Measurements from ENCODE around the gene SPC24. TPM values are rescaled to one million over a fixed set of nuclear protein-coding genes. Genes with fewer than 3 reads are reported as not detected.
"Not testable (repeated sequence)": the region's sequence is repeated elsewhere in the genome, so short reads cannot be mapped to it uniquely, and the experiment has no call there.

SPC24 gene
- total RNA-seq, 4 donors from 2014 or later = 0.24 to 1.1 (median 0.78) TPM; not detected in 1

- DNase-seq = peak in 1 of 2 donors; percentile 14
- Histone ChIP-seq H3K4me3 (replicated peaks in 1 of 3) (no peak overlapping the region), H3K27ac (peak overlapping the region; percentile 39 to 70 (median 57)), H3K27me3 (no peaks in the 10 kb centered on the region), H3K4me1 (peaks cover 0 to 11% of the 10 kb centered on the region in 2 donors), H3K36me3 (peaks cover 32 to 39% of the 10 kb centered on the region in 2 donors), H3K9me3 (no peaks in the 10 kb centered on the region)
- 75 to 83% methylated on average over 26 of the region's 26 CpGs for WGBS, 2 donors
- intact Hi-C loops (cut with DNase I) = no loop called here
- TF ChIP-seq CTCF (IDR thresholded peaks at IDR 0.05) (no peak), POLR2A (IDR thresholded peaks at IDR 0.05) (no peak)
Observed at GRCh38 chr19:11166281-11167142, 10.9 kb upstream of the SPC24 start.

GRCh38 chr19:11165486-11166030 is 10.0 kb upstream of the SPC24 start:
- TF ChIP-seq CTCF (IDR thresholded peaks at IDR 0.05) = no peak
- no peak for TF ChIP-seq POLR2A (IDR thresholded peaks at IDR 0.05)
- Histone ChIP-seq H3K4me3 (replicated peaks in 1 of 3) (no peak overlapping the region), H3K9me3 (no peaks in the 10 kb centered on the region), H3K27me3 (no peaks in the 10 kb centered on the region), H3K27ac (peak overlapping the region; percentile 39 to 70 (median 57)), H3K4me1 (peaks cover 0 to 11% of the 10 kb centered on the region in 2 donors), H3K36me3 (peaks cover 23 to 30% of the 10 kb centered on the region in 2 donors)
- WGBS, 2 donors = 78 to 88% methylated on average over 11 to 13 of the region's 13 CpGs
- DNase-seq = no peak
- intact Hi-C loops (cut with DNase I) = no loop called here

- H3K4me1 ChIP-seq = peaks cover 0 to 11% of the 10 kb centered on the region in 2 donors
Observed at GRCh38 chr19:11164879-11165406, 9.4 kb upstream of the SPC24 start.

GRCh38 chr19:11164296-11164695 is 8.7 kb upstream of the SPC24 start:
- DNase-seq = no peak
- peaks cover 10 to 20% of the 10 kb centered on the region in 2 donors for H3K36me3 ChIP-seq
- 69 to 79% methylated on average over 11 of the region's 11 CpGs for WGBS, 2 donors

More at GRCh38 chr19:11164879-11165406, 9.4 kb upstream of the SPC24 start:
- DNase-seq = peak; percentile 30 to 35
- intact Hi-C loops (cut with DNase I) = no loop called here
- 60 to 74% methylated on average over 17 of the region's 17 CpGs for WGBS, 2 donors
- Histone ChIP-seq H3K9me3 (no peaks in the 10 kb centered on the region), H3K36me3 (peaks cover 17 to 26% of the 10 kb centered on the region in 2 donors), H3K27me3 (no peaks in the 10 kb centered on the region), H3K27ac (peak overlapping the region in 2 of 3 donors; percentile 39 to 70), H3K4me3 (replicated peaks in 1 of 3) (no peak overlapping the region)
- TF ChIP-seq POLR2A (IDR thresholded peaks at IDR 0.05) (no peak), CTCF (IDR thresholded peaks at IDR 0.05) (no peak)

GRCh38 chr19:11160440-11160768 is 4.8 kb upstream of the SPC24 start:
- H3K27ac ChIP-seq = peak overlapping the region in 1 of 3 donors; percentile 15
- H3K9me3 ChIP-seq; intact Hi-C loops (cut with DNase I); H3K4me3 ChIP-seq (replicated peaks in 1 of 3); DNase-seq; H3K27me3 ChIP-seq; H3K36me3 ChIP-seq: not testable (repeated sequence)
- 96 to 97% methylated on average over 2 of the region's 2 CpGs for WGBS, 2 donors
- peaks cover 23 to 30% of the 10 kb centered on the region in 2 donors for H3K4me1 ChIP-seq

More at GRCh38 chr19:11164296-11164695, 8.7 kb upstream of the SPC24 start:
- H3K27ac ChIP-seq = peak overlapping the region in 2 of 3 donors; percentile 39 to 70
- no peaks in the 10 kb centered on the region for H3K27me3 ChIP-seq
- no peaks in the 10 kb centered on the region for H3K9me3 ChIP-seq
- no peak overlapping the region for H3K4me3 ChIP-seq (replicated peaks in 1 of 3)
- peaks cover 0 to 11% of the 10 kb centered on the region in 2 donors for H3K4me1 ChIP-seq
- intact Hi-C loops (cut with DNase I) = no loop called here
- TF ChIP-seq CTCF (IDR thresholded peaks at IDR 0.05) = no peak
- TF ChIP-seq POLR2A (IDR thresholded peaks at IDR 0.05) = no peak
